GM10847 (cell line): Measurements from ENCODE around the gene TADA2B.

Source experiments
- POLR2A ChIP-seq: IDR thresholded peaks from 2 replicates; pipeline ENCODE4 v1.6.1; 2011; ENCODE audit not compliant: insufficient read length; ENCODE audit errors: extremely low read depth

The TADA2B gene

DNA sequence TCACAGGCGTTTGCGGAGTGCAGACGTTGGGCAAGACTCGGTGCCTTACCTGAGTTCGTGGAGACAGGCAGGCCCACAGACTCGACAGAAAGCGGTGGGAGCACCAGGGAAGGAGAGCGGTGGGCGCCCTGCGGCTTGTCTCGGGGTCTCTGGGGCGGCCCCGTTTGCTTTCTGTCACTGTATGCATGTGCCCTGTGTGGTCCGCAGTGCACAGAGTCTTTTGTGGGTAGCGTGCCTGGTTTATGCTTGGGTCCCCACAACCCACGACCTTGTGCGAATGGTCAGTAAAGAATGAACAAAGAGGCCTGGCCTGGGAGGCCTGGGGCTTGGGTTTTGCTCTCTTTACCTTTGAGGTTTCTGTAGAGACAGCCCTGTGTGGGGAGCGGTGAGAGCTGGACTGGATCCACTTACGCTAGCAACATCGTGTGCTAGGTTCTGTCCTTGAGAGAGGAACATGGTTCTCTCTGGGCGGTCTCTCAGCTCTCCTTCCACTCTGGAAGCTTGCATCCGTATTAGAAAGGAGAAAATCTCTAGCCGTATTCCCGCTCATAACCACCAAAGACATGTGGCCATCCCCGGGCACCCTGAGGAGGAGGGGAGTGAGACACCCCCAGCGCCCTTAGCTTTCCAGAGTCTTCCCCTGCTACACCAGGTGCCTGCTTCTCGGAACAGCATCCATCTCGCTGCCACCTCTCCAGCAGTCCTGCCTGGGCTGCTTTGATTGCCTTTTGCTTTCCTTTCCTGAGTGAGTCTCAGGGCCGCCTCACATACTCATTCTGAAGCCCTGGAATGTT lies 1.2 kb downstream of the TADA2B start:
- no peak for TF ChIP-seq POLR2A

DNA sequence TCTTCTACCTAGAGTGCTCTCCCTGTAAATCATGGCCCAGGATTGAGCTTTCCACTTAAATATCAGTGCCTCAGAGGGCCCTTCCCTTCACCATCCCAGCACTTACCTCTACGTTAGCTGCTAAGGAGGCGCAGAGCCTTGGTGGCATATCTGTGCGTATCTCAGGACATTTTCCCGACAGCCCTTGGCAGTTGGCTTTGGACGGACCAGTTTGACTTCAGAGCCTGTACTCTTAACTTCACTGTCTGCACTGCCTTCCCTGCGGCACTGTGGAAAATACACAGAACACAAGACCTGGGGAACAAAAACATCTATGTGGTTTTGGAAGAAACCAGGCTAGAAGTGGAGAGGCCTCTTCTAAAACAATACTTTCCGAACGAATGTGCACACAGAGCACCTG lies 2.4 kb downstream of the TADA2B start:
- TF ChIP-seq POLR2A, result no peak

DNA sequence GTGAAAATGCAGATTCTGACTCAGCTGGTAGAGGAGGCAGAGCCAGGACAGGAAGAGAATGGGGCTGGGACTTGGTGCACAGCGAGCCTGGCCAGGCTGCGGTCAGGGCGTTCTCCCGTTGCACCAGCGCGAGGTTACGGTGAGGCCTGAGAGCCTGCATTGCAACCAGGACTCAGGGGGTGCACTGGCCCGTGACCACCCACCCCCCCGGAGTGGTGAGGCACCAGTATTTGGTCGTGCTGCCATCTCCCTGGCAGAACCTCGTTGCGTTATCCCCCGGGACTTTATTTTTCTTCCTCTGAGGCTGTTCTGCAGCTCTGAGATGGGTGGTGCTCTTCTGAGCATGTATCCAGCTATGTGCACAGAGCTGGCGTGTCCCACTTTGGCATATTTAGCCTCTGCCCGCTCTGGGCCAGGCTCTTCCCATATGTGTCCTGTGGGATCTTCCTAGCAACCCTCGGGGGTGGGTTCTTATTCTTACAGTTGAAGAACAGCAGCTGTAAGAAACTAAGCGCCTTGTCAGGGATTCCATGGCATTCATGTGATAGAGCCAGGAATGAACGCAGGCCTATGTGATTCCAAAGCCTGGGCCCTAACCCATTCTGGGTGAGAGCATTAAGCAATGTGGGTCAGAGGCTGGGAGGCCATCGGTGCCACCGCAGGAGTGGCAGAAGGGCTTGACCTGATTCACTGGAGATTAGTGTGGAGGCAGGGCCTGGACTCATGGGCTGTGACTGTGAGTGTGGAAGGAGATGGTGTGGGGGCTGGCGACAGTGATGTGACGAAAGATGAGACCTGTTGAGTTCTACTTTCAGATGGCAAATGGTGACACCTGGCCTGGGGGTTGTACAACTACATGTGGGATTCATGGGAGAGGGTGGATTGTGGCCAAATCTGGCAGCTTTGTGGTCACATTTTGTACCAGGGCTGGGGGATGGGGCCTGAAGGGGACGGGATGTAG lies 3.1 kb downstream of the TADA2B start:
- no peak for TF ChIP-seq POLR2A

- TF ChIP-seq POLR2A, result no peak
Observed at GRCh38 chr4:7046971-7047370, 3.8 kb downstream of the TADA2B start.

DNA sequence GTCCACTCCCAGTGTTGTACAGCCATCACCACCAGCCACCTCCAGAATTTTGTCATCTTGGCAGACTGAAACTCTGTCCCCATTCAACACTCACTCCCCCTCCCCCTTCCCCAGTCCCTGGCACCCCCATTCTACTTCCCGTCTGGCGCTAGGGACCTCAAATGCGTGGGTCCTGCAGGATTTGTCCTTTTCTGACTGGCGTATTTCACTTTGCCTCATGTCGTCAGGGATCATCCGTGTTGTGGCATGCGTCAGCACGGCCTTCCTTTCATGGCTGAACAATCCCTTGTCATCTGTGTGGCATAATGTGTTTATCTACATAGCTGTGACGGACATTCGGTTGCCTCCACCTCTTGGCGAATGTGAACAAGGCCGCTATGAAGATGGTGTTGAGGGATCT lies 5.5 kb downstream of the TADA2B start:
- no peak for TF ChIP-seq POLR2A

DNA sequence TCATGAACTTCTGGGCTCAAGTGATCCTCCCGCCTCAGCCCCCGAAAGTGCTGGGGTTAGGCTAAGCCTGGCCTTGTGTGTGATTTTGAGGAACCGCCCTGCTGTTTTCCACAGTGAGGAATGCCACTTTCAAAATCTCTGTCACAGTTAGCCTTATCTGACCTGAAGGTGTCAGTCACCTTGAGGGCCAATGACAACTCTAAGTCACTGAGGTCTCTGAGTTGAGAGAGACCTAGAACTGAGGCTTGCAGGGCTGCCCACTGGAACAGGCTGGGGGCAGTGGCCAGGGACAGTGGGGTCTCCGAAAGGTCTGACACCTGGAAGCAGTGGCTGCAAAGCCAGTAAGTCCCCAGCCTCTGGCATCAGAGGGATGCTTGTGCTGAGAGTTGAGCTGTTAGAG lies 6.1 kb downstream of the TADA2B start:
- TF ChIP-seq POLR2A, result no peak

DNA sequence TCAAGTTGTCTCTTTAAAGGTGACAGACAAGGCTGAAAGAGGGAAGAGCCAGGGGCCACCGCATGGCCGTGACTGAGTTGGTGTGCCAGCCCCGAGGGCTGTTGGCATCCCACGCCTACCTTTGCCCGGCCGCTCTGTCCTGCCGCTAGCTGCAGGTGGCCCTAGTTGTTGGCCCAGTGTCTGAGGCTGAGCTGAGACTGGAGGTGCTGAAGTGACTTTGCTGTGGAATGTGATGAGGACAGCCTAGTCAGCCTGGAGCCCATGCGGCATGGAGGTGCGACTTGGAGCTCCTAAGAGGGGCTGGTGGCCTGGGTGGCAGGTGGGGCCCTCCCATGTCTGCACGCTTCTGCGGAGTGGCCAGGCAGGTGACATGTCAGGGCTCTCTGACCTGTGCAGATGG lies 6.6 kb downstream of the TADA2B start:
- TF ChIP-seq POLR2A, result no peak

DNA sequence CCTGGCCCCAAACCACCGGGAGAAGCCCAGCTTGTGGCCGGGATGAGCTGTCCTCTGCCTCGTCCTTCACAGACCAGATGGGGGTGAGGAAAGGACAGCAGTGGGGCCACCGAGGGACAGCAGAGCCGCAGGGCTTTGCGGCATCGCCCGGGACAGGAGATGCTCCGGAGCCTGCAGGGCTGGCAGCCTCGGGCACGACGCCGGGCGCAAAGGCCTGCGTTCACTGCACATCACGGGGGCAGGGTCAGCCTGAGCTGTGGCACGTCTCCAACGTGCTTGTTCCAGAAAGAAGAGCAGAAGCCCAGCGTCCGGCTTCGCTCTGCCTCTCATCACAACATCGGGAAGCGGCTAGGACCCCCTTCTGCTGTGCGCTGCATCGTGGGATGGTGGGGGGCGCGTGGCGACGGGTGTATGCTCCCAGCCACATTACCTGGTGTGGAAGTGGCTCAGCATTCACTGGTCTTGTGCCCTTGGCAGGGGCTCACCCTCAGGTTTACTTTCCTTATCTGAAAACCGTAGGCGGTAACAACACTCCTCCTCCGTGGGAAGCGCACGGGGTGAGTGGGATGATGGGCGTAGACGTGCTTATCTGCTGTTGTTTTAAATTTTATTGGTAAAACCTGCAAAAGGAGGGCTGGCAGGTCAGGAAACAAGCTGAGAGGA lies 7.4 kb downstream of the TADA2B start:
- TF ChIP-seq POLR2A, result no peak

DNA sequence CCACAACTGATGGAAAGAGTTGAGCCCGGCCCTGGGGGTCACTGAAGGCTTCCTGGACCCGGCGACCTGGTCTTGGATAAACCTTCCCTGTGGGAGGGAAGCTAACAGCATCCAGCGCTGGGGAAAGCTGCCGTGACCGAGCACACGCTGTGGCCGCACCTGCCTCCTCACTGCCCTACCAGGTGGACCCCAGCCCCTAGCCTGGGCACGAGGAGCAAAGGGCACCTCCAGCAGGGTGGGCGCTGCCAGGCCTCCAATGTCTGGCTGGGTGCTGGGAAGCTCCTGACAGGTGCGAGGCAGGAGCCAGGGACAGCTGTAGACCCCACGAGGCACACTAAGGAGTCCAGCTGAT lies 7.9 kb downstream of the TADA2B start:
- no peak for TF ChIP-seq POLR2A

DNA sequence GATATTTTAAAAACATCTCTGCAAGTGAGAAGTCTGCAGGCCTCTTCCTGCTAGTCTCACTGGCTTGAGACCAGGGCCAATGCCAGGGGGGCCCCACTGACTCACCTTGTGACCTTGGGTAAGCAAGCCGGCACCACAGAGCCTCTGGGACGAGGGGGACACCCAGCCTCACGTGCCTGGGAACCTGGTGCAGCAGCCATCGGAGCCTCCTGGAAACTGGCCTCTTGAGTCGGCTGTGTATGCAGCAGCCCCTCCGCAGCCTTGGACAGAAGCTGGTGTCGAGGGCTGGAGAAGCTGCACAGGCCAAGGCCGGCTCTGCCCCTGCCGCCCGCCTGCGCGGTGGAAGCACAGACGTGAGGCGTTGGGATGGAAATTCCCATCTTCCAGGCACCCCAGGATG lies 8.7 kb downstream of the TADA2B start:
- no peak for TF ChIP-seq POLR2A

DNA sequence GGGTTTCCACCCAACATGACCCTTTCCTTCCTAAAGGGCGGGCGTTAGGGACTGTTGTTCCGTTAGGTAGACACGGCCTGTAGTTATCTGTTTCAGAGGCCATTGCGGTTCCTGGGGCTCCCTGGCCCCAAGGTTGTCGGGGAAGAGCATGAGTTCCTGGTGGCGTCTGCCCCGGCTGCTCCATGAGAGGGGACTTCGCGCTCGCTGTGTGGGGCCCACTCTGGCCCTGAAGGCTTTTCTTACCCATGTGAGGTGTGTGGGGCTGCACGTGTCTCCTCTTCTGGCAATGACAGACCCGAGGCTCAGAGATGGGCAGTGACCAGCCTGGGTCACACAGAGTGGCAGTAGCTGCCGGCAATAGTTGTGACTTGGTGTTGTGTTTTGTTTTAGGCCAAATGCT lies 9.1 kb downstream of the TADA2B start:
- no peak for TF ChIP-seq POLR2A

DNA sequence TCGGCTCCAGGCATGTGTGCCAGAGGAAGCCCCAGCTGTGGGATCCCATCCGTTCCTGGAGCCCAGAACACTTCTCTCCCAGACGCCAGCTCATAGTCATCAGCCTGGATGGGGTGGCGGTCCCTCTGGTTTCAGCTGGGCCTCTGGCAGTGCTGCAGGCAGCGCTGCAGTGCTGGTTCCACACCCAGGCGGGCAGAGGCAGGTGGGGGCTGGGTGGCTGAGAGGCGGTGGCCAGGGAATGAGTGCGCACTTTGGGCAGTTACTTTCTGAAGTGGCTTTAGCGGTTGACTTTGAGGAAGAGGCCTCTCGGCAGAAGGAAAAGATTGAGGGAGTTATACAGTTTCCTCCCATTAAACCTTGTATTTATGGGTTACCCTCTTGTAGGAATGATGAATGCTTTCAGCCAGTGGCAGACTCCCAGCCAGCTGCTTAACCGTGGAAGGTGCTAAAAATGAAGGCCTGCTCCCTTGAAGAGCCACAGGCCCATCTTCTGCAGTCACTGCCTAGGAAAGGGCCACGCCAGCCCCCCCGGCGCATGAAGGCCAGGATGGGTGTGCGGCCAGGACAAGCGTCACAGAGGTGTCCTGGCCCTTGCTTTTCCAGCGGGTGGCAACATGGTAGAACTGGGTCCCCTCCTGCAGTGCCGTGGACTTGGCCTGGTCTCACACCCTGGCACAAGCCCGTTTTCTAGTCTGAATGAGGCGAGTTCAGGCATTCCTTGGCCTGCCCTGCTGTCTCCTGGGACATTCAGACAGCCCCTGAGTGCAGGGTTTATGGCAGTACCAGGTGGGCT lies 9.9 kb downstream of the TADA2B start:
- no peak for TF ChIP-seq POLR2A

DNA sequence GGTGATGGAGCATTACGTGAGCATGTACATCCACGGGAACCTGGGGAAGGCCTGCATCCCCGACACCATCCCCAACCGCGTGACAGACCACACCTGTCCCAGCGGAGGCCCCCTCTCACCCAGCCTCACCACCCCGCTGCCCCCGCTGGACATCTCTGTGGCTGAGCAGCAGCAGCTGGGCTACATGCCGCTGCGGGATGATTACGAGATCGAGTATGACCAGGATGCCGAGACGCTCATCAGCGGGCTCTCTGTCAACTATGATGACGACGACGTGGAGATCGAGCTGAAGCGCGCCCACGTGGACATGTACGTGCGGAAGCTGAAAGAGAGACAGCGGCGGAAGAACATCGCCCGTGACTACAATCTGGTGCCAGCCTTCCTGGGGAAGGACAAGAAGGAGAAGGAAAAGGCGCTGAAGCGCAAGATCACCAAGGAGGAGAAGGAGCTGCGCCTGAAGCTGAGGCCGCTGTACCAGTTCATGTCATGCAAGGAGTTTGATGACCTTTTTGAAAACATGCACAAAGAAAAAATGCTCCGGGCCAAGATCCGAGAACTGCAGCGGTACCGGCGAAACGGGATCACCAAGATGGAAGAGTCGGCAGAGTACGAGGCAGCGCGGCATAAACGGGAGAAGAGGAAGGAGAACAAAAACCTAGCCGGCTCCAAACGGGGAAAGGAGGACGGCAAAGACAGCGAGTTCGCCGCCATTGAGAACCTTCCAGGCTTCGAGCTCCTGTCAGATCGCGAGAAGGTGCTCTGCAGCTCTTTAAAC lies 11.1 kb downstream of the TADA2B start:
- no peak for TF ChIP-seq POLR2A

DNA sequence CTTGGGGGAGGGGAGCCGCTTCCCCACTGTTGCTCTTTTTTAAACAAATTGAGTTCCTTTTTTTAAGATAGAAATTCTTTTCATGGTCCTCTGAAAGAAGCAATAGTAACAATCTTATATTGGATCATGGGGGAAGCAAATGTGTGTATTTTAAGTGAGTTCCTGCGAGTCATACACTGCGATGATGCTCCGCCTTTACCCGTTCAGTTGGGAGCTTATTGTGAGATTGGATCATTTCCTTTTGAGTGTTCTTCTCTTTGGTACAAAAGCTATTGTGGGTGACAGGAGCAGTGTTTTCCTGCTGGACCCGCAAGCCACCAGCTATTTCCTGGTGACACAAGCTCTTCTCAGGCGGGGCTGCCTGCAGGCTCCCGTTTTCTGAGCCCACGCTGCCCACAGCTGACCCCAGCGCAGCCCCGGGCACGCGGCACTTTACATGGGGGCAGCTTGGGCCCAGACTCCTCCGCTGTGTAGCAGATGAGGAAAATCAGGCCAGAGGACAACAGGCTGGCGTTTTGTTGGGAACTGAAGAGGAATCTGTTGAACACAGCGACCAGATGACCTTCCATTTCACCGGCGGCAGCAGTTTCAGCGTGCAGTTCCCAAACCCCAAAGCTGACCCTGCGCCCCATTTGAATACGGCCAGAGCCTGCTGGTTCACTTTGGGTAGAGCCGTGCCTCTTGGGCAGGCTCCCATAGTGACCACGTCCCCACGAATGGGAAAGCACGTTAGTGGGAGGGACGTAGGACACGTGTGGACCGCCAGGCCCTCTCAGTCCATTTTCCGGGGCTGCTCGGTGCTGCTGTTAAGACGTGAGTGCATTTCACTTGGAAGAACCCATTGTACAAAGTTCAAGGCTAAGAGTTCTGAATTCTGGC lies 12.2 kb downstream of the TADA2B start:
- TF ChIP-seq POLR2A, result no peak

GRCh38 chr4:7055990-7056325 lies 12.8 kb downstream of the TADA2B start:
- no peak for TF ChIP-seq POLR2A
